GM18858 (cell line): ENCODE results near the gene PLEKHJ1.
A peak's percentile ranks its signal among the peaks of the same experiment; 100 is the strongest.

Experiments used
- ATAC-seq: cut with Tn5 transposase; IDR thresholded peaks from one replicate; pipeline ENCODE4 v1.9.1; 2021; ENCODE audit not compliant: unreplicated experiment

Gene PLEKHJ1

GRCh38 chr19:2237051-2237868 lies 1.1 kb upstream of the PLEKHJ1 start:
- no peak for ATAC-seq

GRCh38 chr19:2236064-2236313 lies 140 bp downstream of the PLEKHJ1 start:
- no peak for ATAC-seq

GRCh38 chr19:2235381-2236063 lies 607 bp downstream of the PLEKHJ1 start:
- ATAC-seq: peak; percentile 4

DNA sequence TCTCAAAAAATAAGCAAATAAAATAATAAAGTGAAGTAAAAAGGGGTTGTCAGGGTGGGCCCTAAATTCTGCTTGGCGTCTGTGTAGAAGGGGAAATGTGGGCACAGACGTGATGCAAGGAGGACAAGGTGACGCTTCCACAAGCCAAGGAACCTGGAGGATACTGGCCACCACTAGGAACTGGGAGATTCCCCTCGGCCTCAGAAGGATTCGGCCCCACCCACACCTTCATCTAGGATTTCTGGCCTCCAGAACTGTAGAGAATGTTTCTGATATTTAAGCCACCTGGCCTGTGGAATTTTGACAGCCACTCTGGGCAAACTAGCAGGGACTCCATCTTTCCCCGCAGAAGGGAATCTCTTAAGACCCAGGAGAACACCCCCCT lies 1.1 kb downstream of the PLEKHJ1 start:
- no peak for ATAC-seq

- ATAC-seq: no peak
Measured at GRCh38 chr19:2233601-2234280, 2.4 kb downstream of the PLEKHJ1 start.

DNA sequence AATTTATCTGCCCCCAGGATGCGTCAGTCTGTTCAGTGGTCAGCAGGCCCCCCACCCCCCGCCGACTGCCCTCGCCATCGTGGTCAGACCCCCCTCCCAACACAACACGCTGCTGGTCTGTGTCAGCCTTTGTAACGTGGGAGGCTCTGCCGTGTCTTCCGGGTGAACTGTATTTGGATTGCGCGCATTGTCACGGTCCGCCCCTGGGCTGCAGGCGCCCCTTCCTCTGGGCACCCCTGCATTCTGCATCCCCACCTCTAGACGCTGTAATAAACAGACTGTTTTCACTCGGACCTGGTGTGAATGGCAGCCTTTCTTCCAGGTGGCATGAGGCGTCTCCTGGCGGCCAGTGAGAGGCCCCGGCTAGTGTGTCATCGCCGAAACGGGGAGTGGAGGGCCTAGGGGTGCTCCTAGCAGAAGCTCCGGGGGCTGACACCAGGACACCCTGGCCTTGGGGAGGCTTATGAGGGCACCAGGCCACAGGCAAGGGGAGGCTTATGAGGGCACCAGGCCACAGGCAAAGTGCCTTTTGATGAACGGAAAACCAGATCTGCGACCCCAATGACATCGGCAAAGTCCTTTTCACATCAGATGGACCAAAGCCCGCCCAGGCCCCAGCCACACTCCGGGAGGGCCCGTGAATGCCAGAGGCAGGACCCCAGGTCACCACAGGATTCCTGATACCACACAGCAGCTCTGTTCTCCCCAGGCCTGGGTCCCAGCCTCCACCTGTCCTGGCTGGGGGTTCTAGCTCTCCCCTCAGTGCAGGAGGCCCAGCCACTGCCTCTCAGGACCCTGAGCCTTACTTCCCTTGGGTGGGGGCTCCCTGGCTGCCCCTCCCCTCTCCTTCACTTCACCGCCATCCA lies 3.6 kb downstream of the PLEKHJ1 start:
- no peak for ATAC-seq

GRCh38 chr19:2231621-2232221 lies 4.4 kb downstream of the PLEKHJ1 start:
- ATAC-seq: no peak

DNA sequence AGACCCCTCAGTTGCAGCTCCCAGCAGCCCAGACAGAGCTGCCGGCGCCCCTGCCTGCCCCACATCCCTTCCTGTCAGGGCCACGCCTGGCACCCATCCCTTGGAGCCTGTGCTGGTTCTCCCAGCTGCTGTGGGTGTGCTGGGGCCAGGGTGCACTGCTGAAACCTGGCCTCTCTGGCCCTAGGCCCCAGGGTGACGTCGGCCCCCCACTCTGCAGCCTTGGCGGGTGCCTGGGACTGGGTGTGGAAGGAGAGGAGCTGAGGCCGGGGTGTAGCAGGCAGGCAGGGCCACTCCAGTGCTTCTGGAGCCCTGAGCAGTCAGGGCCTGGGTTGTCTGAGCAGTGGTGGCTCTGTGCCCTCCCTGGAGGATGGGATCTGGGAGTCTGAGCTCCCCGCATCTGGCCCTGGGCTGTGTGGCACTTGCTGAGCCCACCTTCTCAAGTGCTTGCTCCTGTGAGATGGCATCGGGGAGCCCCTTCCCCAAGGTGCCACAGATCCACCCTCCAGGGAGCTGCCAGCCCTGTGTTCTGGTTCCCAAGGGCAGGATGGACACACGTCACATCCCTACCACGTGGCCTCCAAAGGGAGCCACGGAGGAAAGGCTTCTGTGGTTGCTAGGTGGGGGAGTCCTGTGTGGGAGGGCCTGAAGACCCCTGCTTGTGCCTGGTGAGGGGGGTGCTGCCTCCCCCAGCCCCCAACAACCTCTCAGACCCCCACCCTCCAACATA lies 5.2 kb downstream of the PLEKHJ1 start:
- no peak for ATAC-seq

DNA sequence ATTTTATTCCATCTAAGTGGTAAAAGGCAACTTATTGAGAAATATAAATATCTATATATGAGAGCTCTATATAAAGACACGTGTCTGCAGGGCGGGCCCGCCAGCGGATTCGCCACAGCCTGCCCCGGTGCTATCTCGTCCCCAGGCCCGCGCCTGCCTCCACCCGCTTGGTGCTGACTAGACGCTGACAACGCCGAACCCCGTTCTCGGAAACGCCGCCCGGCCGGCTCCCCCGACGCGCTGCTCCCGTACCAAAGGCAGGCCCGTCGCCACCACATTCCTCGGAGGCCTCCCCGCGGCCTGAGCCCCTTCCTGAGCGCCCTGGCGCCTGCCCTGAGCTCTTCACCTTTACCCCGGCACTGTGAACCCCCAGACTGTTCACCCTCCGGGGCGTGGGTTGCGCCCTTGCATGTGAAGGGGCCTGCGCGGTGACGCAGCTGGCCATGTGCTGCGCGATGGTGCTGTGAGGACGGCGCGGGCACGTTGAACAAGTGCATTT lies 6.0 kb downstream of the PLEKHJ1 start:
- no peak for ATAC-seq

DNA sequence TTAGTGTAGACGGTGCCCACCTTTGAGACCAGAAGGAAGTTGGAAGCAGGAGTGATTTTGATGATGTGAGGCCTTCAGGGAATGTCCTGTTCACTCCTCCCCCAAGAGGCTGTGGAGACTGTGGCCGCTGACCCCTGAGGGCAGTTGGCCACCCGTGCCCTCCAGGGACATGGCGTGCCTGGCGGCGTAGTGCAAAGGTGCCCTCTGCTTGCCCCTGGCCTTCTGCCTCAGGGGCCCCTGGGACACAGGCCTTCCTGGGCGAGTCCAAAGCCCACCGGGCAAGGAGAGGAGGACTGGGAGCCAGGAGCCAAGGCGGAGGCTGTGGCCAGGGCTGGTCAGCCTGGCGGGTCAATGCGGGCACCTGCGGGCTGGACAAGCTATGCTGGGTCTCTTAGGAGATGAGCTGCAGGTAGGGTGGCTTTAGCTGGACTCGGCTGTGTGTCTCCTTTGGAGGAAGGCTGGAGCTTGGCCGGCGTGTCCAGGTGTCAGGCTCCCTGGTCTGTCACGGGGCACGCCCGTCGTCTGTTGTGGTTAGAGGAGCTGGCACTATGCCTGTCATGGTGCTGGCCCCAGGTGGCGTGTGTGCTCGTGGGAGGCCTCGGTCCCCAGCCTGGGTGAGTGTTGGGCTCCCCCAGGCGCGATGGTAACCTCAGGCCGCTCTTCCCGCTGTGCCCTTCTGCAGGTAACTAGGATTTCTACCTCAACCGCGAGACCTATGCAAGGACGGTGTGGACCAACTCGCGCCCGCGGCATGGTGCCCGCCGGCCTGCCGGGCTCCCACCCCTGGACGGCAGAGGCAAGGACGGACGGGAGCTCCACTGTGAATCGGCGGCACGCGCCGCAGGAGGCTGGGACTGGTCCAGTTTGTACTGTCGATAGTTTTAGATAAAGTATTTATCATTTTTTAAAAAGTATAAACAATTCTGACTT lies 6.8 kb downstream of the PLEKHJ1 start:
- no peak for ATAC-seq

DNA sequence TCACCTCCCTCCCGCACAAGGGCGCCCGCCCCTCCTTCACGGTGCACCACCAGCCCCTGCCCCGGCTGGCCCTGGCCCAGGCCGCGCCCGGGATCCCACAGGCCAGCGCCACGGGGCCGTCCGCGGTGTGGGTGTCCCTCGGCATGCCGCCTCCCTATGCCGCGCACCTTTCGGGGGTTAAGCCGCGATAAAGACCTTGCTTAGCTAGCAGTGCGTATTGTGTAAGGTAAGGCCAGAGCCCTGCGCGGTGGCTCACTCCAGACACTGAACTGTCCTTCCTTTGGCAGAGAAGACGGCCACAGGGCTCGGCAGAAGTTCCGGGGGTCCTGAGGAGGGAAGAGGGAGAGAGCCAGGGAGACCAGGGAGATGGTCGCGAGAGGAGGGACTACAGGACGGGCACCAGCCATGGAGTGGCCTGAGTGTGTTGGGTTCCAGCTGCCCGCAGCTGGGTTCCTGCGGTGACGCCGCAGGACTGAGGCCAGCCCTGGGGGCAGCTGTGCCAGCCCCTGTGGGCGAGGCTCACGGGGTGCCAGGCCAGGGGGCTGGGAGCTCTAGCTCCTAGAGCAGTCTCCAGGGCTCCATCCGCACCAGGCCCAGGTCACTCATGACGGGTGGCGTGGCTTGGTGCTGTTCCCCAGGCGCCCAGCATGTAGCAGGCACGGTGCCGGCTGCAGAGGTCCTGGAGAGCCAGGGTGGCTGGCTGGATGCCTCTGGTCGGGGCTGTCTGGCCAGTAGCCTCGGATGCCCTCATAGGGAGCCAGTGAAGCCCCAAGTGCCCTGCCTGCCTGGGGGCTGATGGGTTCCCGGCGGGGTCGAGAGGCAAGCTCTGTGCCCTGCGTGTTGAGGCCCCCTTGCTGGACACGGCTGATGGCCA lies 7.7 kb downstream of the PLEKHJ1 start:
- no peak for ATAC-seq

DNA sequence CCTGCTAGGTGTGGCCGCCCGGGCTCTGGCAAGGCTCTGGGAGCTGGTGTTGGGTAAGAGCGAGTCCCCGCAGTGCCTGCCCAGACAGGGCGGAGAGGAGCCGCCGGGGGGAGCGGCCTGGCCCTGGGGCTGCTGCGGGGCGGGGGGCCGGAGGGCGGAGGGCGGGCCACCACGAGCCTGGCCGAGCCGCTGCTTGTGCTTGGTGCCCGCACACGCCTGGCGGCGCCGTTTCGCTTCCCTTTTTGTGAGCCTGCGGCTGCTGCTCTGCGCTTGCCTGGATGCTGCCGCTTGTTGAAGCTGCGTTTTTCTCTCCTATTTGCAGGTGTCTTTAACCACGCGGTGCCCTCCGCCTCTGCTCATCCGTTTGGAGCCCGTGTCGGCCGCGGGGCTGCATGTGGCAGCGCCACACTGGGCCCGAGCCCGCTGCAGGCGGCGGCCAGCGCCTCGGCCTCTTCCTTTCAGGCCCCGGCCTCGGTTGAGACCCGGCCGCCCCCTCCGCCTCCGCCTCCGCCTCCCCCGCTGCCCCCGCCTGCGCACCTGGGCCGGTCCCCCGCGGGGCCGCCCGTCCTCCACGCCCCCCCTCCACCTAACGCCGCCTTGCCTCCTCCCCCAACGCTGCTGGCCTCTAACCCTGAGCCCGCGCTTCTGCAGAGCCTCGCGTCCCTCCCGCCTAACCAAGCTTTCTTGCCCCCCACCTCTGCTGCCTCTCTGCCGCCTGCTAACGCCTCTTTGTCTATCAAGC lies 8.5 kb downstream of the PLEKHJ1 start:
- ATAC-seq: no peak

- ATAC-seq: no peak
Measured at GRCh38 chr19:2226840-2227360, 9.2 kb downstream of the PLEKHJ1 start.

- ATAC-seq: no peak
Measured at GRCh38 chr19:2226051-2226839, 9.9 kb downstream of the PLEKHJ1 start.

- no peak for ATAC-seq
Measured at GRCh38 chr19:2225415-2226050, 10.6 kb downstream of the PLEKHJ1 start.
